SK-N-SH treated with all-trans-retinoic acid at 6 μM for 48 hours (cell line): ENCODE results near the gene JPH3.

Experiments
- ATAC-seq: fragments of 200-7000 bp; cut with Tn5 transposase; 3 replicates; pipeline ENCODE4 v1.9.1; 2020; ENCODE audit warnings: mild to moderate bottlenecking, moderate library complexity
- ARNTL ChIP-seq: fragments of 450-650 bp; formaldehyde crosslinking; IDR thresholded peaks from 2 replicates; pipeline ENCODE4 v1.5.0; 2020; ENCODE audit warnings: low read depth, mild to moderate bottlenecking, moderate library complexity, borderline replicate concordance
- BACH2 ChIP-seq: fragments of 250-450 bp; sonication (Bioruptor Pico); IDR thresholded peaks from 2 replicates; pipeline ENCODE4 v1.9.0; 2021; ENCODE audit warnings: mild to moderate bottlenecking, borderline replicate concordance
- CSDC2 ChIP-seq: fragments of 250-450 bp; sonication (Bioruptor Pico); IDR thresholded peaks from 2 replicates; pipeline ENCODE4 v1.5.0; 2020; ENCODE audit warnings: mild to moderate bottlenecking, moderate library complexity
- CSRNP3 ChIP-seq: fragments of 250-450 bp; sonication (Bioruptor Pico); IDR thresholded peaks from 2 replicates; pipeline ENCODE4 v1.5.1; 2021; ENCODE audit warnings: mild to moderate bottlenecking, moderate library complexity
- ESRRG ChIP-seq: fragments of 250-450 bp; sonication (Bioruptor Pico); IDR thresholded peaks from 2 replicates; pipeline ENCODE4 v1.6.1; 2021; ENCODE audit warnings: mild to moderate bottlenecking
- ISL1 ChIP-seq: fragments of 250-450 bp; sonication (Bioruptor Pico); IDR thresholded peaks from 2 replicates; pipeline ENCODE4 v2.1.2; 2022; ENCODE audit warnings: mild to moderate bottlenecking, moderate library complexity
- PATZ1 ChIP-seq: fragments of 250-450 bp; sonication (Bioruptor Pico); IDR thresholded peaks from 2 replicates; pipeline ENCODE4 v1.8.0; 2020; ENCODE audit warnings: mild to moderate bottlenecking, moderate library complexity, borderline replicate concordance
- POU6F1 ChIP-seq: fragments of 250-450 bp; sonication (Bioruptor Pico); IDR thresholded peaks from 2 replicates; pipeline ENCODE4 v1.8.0; 2021; ENCODE audit warnings: low read depth, mild to moderate bottlenecking, moderate library complexity, borderline replicate concordance
- PPARA ChIP-seq: fragments of 250-450 bp; sonication (Bioruptor Pico); IDR thresholded peaks from 2 replicates; pipeline ENCODE4 v1.5.0; 2020; ENCODE audit warnings: mild to moderate bottlenecking, borderline replicate concordance
- SNAI2 ChIP-seq: fragments of 250-450 bp; sonication (Bioruptor Pico); IDR thresholded peaks from 2 replicates; pipeline ENCODE4 v1.5.0; 2020; ENCODE audit warnings: mild to moderate bottlenecking, moderate library complexity
- TSHZ2 ChIP-seq: fragments of 250-450 bp; sonication (Bioruptor Pico); IDR thresholded peaks from 2 replicates; pipeline ENCODE4 v1.5.0; 2020; ENCODE audit warnings: mild to moderate bottlenecking, moderate library complexity
- ZFP3 ChIP-seq: fragments of 250-450 bp; sonication (Bioruptor Pico); IDR thresholded peaks from 2 replicates; pipeline ENCODE4 v1.5.0; 2020; ENCODE audit warnings: mild to moderate bottlenecking, moderate library complexity

JPH3 gene

GRCh38 chr16:87654826-87655225, 52.5 kb downstream of the JPH3 start:
- TF ChIP-seq CSDC2 (CRISPR knock-in tag) (no peak), ARNTL (CRISPR knock-in tag) (no peak), ISL1 (CRISPR knock-in tag) (no peak)
- no peak for ATAC-seq

- TF ChIP-seq ZFP3 (CRISPR knock-in tag): no peak
- no peak for TF ChIP-seq POU6F1
- no peak for TF ChIP-seq PPARA (CRISPR knock-in tag)
- TF ChIP-seq TSHZ2 (CRISPR knock-in tag): no peak
Measured at GRCh38 chr16:87656328-87656727, 54.0 kb downstream of the JPH3 start.

GRCh38 chr16:87657621-87658192, 55.4 kb downstream of the JPH3 start:
- no peak for TF ChIP-seq SNAI2
- no peak for TF ChIP-seq ZFP3 (CRISPR knock-in tag)
- peak; percentile 61 for ATAC-seq

More at GRCh38 chr16:87656328-87656727, 54.0 kb downstream of the JPH3 start:
- no peak for ATAC-seq

GRCh38 chr16:87658564-87659225, 56.4 kb downstream of the JPH3 start:
- TF ChIP-seq PATZ1 (CRISPR knock-in tag) (no peak), BACH2 (CRISPR knock-in tag) (no peak), SNAI2 (no peak), ESRRG (CRISPR knock-in tag) (no peak)
- ATAC-seq: no peak

GRCh38 chr16:87661561-87661960, 59.3 kb downstream of the JPH3 start:
- no peak; the same call in 2 of the 3 replicates for ATAC-seq
- TF ChIP-seq CSRNP3 (CRISPR knock-in tag): no peak
- TF ChIP-seq PPARA (CRISPR knock-in tag): no peak
- TF ChIP-seq PATZ1 (CRISPR knock-in tag): no peak
